Fibroblast of skin of back (primary cell): Measurements from ENCODE around the gene PRKN.
A peak's percentile ranks its signal among the peaks of the same experiment; 100 is the strongest.

Experiments used
- DNase-seq: peaks from one replicate; pipeline ENCODE4 v3.0.0-alpha.2; 2013

Gene PRKN

DNA sequence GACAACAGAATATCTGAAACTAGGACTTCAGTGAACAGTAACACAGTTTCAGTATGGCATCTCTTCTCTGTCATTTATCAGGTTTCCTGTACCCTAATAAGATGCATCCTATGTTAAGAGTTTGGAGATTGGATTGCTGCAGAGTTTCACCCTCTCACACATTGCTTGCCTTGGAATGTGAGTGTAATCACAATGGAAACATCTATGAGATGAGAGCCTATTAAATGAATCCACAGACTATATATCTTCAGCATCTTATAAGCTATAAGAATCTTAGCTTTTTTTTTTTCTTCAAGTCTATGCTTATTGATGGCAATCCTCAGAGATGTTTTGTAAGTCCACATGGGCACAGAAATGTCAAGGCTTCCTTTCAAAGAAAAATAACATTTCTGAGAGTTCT is 292.5 kb downstream of the PRKN start:
- no peak for DNase-seq

DNA sequence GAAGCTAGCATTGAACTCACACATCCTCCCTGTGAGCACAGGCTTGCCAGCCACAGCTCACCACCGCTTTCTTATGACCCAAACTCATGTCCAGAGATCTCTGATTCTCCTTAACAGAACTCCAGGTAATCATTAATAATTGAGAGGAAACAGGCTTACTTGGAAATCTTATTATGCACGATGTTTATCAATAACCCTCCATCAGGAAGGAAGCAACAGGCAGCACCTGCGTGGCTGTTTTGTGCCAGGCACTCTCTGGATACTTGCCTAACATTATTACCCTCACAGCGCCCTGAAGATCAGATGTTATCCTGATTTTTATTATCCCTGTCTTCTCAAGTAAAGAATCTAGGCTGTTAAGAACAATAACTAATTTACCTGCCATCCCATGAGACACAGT is 306.6 kb downstream of the PRKN start:
- DNase-seq, result no peak

DNA sequence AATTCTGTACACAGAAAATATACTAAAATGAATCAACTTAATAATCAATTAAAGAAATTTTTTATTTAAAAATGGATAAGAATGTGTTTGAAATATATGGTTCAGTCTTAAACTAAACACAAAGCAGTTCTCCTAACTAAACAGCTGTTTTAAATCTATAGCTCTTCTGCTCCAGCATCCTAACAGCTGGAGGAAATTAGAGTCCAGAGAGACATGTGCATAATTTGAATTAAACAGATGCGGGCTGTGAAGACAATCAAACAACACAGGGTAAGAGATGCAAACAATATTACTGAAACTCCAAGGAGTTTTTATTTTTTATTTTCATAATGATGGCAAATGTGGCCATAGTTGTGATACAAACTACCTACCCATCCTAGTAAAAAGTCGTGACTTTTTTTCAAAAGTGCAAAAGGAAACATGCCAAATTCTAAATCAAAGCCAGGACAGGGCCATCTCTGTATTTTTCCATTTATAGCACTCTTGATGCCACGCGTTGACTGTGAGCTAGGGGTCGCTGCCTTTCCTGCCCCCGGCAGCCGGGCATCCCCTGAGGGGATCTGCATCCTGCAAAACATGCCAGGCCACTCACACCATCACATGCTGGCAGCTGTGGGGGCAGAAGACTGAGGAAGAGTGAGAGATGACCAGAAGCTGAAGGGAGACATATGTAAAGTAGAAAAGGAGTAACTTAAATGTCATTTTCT is 310.6 kb downstream of the PRKN start:
- DNase-seq, result peak; percentile 16

DNA sequence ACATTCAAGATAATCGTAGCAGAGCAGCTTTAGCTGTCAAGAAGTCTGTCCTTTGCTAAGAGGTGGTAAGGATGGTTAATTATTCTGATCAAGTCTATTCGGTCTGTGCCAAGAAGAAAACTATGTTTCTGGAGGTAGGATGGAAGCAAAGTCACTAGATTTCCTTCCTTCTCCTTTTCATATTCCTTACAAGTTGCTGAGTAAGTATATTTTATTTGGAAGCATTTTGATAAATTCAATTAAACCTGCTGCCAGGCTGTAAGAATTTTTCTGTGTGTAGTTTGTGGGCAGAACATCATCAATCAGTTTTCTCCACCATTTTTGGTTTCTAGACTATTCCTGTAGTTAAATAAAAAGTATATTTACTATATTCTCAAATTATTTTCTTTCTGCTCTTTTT is 311.3 kb downstream of the PRKN start:
- DNase-seq, result no peak

DNA sequence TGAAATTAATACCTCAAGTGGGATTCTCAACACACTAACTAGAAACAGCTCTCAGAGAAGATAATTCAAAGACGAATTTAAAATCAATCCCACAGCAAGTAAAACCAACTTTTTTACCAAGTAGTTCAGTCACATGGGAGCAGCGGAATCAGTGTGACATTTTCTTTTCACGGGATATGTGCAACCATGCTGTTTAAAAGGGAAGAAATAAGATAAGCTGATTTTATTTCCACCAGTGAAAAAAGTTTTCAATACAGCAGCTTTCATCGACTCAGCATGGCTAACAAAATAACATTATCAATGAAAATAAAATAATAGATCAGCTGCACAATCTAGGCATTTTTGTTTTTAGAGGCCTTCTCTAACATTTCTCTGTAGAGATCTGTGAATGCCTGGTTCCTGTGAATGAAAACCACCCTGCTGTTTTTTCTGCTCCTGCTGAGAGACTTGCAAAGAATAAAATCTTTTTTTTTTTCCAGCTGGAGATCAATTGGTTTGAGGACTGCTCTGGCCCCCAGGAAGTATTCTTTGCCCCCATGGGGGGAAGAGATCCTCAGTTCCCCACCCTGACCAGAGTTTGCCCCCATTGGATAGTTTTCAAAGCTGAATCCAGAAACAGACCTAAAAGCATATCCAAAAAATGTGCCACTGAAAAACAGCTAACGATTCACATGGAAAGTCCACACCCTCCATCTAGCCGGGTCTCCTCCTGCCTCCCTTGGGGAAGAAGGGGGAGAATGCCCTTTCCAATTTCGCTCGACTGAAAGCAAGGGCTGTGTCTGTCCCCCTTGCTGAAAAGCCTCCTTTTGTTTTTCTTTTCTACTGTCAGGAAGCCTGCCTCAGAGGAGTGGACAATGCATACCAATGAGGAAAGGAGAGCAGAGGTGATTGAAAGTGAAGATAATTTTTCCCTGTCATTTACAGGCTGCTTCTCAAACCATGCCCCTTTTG is 317.6 kb downstream of the PRKN start:
- no peak for DNase-seq

DNA sequence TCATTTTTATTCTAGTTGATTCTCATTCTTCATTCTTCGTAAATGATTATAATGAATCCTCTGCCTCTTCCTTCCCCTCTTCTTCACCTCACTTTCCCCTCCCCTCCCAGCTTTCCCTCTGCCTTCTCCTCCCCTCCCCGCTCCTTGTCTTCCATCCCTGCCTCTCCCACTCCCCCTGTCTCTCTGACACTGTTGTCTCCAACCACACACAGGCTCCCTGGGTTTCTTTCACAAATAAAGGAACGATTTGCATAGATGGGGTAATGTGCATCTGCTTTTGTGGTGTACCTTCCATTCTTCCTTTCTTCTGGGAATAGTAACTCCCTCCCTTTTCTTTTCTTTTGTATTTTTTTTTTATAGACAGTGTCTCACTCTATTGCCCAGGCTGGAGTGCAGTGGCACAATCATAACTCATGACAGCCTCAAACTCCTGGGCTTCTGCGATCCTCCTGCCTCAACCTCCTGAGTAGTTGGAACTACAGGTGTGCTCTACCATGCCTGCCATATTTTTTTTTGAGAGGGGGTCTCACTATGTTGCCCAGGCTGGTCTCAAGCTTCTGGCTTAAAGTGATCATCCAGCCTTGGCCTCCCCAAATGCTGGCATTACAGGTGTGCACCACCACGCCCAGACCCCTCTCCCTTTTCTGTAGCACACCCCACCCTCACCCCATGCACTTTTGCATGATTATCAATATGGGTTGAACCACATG is 318.6 kb downstream of the PRKN start:
- DNase-seq, result no peak

DNA sequence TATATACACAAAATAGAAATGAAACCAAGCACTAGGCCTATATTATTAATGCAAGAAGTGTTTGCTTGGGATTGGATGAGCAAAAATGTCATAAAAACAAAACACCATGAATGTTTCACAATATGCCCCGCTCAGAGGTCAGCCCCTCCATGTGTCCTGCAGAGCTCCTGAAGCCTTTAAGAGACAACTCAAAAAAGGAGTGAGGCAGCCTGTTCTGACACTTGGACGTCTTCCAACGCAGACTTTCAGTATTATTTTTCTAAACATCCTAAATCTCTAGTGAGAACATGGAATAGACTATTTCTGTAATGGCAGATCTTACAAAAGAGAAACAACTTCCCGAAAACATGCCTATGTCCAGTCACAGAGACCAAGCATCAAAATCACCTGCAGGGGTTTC is 322.6 kb downstream of the PRKN start:
- DNase-seq, result no peak

DNA sequence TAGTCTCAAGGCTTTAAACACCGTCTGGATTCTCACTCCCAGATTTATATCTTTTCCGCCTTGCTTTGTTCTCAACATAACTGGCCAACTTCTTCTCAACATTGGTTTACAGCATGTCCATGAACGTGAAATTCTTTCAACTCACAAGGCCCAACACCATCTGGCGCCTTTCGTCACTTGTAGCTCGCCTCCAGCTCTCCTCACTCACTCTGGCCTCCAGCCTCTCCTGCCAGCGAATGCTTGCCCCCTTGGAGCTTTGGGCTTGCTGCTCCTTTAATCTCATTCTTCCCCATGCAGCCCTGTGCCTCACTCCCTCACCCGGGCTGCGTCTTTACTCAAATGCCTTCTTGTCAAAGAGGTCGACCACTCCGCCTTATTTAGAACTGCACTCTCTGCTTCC is 324.5 kb downstream of the PRKN start:
- no peak for DNase-seq

DNA sequence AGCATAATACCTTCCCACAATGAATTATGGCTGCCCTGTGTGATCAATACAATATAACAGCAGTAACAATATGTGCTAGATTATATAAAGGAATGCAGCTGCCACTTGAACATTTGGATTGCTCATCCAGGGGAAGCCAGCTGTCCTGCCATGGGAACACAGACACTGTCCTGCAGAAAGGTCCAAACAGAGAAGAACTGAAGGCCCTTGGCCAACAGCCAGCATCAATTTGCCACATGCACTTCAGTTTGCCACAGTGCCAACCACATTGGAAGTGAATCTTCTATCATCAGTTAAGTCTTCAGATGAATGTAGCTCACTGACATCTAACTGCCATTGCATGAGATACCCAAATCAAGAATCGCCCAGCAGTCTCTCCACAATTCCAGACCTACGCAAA is 332.4 kb downstream of the PRKN start:
- no peak for DNase-seq

DNA sequence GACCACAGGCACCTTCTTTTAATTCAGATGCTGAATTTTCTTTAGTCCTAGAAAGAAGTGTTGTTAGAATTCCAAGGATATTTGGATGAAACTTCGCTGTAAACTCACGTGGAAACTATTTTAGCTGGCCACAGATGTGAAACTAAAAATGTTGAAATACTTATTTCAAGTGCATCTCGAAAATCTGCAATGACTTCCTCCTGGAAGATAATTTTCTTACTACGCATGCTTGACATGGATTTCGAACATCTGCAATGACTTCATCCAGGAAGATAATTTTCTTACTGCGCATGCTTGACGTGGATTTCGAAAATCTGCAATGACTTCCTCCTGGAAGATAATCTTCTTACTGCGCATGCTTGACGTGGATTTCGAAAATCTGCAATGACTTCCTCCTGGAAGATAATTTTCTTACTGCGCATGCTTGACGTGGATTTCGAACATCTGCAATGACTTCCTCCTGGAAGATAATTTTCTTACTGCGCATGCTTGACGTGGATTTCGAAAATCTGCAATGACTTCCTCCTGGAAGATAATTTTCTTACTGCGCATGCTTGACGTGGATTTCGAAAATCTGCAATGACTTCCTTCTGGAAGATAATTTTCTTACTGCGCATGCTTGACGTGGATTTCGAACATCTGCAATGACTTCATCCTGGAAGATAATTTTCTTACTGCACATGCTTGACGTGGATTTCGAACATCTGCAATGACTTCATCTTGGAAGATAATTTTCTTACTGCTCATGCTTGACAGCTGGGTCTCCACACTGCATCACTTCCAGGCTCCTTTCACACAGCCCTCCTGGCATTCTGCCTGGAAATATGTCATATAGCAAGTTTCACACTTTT is 336.4 kb downstream of the PRKN start:
- peak; percentile 88 for DNase-seq

DNA sequence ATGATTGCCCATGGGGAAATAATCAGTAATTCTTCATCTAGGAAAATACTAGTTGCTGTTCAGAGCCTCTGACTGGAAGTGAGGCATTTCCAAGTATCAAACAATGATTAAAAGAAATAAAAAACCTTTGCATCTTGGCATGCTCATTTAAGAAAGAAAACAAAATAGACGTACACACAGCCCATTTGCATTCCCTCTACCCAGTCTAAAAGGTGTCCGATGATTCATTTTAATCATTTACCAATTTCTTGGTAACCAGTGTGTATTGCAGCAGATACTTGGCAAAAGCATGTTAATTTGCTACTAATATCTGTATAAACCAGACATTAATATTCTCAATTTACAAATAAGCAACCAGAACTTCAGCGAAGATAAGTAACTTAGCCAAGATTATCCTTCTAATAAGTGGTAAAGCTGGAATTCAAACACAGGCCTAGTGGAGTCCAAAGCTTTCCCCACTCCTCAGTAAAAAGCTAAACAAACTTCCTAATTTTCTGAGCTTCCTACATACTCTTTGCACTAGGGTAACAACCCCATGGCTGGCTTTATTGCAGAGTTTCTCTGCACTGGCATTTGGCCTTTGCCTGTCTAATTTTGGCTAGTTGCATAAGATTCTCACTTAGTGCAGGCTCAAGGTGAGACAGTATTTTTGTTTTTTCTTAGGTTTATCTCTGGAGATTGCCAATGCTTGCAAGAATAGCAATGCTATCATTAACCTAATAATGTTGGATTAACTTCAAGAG is 338.1 kb downstream of the PRKN start:
- no peak for DNase-seq

DNA sequence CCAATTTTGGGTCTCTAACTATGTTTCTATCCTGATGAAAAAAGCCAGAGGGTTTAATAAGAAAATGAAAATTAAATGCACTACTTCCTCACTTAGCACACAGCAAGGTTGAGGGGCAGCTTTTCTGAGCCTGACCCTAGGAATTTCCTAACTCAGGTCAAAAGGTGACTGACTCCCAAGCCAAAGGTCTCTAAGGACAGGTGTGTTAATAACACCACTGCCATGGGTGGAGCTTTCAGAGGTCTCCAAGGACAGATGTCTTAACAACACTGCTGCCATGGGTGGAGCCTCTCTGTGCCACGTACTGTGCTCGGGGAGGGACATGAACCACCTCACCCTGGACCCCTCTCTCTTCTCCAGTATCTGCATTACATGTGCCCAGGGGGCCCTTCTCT is 339.2 kb downstream of the PRKN start:
- no peak for DNase-seq

DNA sequence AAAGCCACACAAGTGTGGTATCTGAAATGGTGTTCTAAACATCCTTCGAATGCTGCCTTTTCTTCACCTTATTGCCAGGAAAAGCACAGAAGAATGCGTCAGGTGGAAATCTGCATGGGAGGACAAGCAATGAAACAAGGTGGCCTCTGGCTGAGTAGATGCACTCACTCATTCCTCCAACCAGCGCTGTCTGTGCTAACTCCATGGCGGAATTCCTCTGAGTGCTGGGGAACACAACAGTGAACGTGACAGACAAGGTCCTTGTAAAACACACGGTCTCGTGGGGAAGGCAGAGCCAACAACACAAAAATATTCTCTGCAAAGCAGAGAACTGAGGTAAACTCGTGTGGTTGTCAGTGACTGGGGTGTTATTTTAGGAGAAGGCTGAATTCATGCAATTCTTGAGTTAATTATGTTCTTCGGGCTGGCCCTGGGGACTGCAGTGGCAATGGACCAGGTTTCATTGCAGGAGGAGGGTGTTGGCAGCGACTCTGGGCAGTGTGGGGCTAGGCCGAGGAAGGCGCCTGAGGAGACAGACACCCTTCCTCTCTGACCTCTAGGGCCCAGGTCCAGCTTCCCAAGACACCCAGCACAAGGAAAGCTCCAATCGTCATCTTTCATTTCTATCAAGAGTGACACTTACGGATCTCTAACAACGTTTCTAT is 339.7 kb downstream of the PRKN start:
- no peak for DNase-seq

DNA sequence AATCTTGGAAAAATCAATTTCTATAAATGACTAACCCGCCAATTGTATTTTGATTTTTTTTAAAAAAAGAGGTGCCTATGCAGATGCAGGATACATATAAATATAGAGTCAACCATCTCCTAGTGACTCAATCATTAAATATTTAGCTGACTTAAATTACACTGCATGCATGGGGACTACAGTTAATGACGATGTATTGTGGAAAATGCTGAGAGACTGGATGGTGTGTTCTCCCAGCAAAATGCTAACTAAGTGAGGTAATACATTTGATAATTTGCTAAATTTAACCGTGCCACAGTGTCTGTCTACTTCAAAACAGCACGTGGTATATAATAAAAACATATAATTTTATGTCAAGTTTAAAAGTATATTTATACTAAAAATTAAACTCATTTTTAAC is 341.6 kb downstream of the PRKN start:
- DNase-seq, result peak; percentile 85

DNA sequence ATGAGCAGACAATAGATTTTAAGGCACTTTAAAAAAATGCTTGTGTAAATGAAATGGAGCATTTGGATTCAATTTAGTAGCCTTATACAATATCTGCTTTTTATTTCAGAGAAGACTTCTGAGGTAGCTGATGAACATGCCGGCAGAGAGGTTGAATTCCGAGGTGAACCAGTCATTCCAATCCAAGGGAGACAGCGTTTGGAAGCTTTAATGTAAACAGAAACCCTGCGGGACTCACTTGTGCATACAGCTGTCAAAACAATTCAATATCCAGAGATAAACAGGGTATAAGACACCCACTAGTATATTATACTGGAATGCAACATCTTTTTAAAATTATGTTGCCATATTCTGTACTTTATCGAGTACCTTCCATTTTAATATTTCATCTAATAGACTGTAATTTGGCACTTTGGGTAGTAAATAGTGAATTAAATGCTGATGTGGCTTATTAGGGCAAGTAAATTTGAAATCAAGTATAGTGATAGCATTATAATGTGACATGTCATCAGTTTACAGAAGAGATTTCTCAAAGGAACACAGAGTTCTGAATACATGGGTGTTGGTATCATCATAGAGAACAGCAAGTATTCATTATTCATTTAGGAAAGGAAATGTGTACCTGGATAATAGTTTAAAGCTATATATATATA is 347.7 kb downstream of the PRKN start:
- peak; percentile 90 for DNase-seq

DNA sequence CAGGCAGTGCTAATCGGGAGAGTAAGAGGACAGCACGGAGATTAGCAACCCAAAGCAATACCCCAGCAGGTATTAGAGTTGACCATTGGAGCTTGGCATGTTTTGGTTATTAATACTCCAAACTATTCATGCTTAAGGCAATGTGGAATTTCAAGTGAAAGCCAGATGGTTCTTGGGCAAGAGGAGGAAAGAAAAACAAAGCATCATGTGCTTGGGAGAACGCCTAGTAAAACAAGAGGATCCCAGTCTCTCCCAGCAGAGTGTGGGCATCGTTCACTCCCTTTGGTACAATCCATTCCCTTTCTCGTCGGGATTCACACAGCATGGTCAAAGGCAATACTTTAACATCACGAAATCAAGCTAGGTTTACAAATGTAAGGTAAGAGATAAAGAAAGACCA is 349.8 kb downstream of the PRKN start:
- peak; percentile 75 for DNase-seq

DNA sequence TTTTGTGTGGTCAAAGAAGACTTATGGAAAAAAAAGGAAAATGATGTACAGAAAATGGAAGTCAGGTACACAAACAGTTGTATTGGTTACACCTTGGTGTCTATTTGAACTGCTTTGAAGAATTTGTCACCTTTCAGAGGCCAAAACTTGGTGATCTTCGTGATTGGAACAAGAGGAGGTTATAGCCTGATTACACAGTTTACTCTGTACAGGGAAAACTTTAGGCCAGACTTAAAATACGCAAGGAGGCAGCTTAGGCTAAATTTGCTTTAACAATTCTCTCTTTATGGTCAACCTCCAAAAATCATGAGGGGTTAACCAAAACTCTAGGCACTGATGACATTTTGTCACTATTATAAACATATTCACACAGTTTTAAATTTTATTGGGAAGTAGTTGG is 353.7 kb downstream of the PRKN start:
- DNase-seq, result no peak

DNA sequence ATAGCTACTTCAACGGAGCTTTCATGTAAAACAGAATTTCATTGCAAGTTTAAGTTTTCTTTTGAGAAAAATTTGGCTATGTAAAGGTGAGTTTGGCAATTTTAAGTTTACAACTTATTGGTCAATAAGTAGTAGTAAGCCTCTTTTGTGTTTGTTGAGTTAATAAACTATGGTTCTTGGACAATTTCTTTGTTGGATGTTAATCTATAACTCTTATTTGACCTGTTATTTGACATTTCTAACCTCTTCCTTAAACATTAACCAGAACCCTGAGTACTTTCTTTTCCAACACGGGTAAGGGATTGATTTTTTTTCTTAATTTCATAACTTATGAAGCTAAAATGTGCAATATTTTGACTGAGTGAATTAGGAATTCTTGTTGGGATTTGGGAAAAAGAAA is 354.4 kb downstream of the PRKN start:
- DNase-seq, result no peak

DNA sequence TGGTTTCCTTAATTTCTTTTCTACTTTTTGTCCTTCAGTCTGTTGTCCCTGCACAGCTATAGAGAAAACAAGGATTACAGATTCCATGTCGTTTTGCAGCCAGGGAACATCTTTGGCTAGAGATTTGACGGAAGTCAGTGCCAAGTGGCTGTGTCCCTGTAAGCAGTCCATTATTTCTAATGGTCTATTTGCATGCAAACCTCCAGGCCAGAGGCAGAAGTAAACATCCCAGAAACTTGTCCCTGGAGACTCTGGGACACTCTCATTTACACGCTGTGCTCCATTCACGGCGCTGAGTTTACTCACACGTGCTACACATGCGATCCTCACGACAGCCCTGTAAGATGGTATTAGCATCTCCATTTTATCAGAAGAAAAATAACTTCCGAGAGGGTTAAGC is 355.5 kb downstream of the PRKN start:
- DNase-seq, result no peak

DNA sequence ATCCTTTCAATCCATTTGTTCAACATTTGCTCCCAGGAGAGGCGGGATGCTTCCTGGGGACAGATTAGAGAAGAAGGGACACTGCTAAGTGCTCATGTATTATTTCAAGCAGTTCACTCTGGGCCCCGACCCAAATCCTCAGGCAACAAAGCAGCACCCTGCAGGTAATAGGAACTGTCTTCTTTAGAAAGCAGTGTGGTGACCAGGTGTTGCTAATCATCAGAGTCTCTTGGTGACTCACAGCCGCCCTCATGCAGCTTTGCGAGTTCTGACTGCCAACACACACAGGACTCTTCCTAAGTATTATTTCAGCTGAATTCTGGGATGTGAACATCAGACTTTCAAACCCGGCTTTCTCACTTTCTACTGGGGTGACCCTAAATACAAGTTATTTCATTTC is 356.4 kb downstream of the PRKN start:
- DNase-seq, result no peak

DNA sequence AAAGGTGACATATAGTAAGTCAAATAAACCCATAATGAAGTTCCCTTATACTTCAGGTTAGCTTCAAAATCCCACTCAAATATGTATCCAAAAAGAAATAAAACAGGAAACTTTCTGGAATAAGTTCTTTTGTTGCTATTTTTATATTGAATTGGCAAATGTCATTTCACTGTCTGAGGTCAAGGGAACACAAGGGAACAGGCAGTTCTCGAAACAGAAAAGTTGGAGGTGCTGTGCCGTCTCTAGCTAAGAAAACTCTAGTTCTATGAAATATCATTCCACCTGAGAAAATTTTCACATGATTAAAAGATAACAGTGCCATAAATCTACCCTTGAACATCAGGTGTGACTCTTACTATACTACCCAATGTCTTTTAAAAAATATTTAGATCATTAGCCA is 358.5 kb downstream of the PRKN start:
- no peak for DNase-seq
